Colonic mucosa (tissue), 4 donors: ENCODE measurements around the gene STAB2. TPM values are rescaled to one million over a fixed set of nuclear protein-coding genes. Genes with fewer than 3 reads are reported as not detected.
"Not testable (repeated sequence)": the region's sequence is repeated elsewhere in the genome, so short reads cannot be mapped to it uniquely, and the experiment has no call there.

Source experiments
- DNase-seq: peaks from one replicate; pipeline ENCODE4 v3.0.0-alpha.2; 2020
- H3K27ac ChIP-seq: fragments of 200-600 bp; one replicate; pipeline ENCODE4 v1.8.0; 2021
- H3K27me3 ChIP-seq: fragments of 200-600 bp; one replicate; pipeline ENCODE4 v1.8.0; 2021
- H3K36me3 ChIP-seq: fragments of 200-600 bp; one replicate; pipeline ENCODE4 v1.8.0; 2021
- H3K4me1 ChIP-seq: fragments of 200-600 bp; one replicate; pipeline ENCODE4 v1.8.0; 2021; ENCODE audit warnings: mild to moderate bottlenecking
- H3K4me3 ChIP-seq: fragments of 200-600 bp; one replicate; pipeline ENCODE4 v1.8.0; 2021
- H3K9ac ChIP-seq, 2 donors: one replicate each; pipeline ENCODE4 v1.7.0; 2013; ENCODE audit warnings: control low read depth in 2 of 2, low read depth in 2 of 2, low read length in 2 of 2
- H3K9me3 ChIP-seq: fragments of 200-600 bp; one replicate; pipeline ENCODE4 v1.8.0; 2021
- CTCF ChIP-seq: fragments of 200-600 bp; IDR thresholded peaks from one replicate; pipeline ENCODE4 v1.8.0; 2022; ENCODE audit warnings: antibody characterized with exemption, mild to moderate bottlenecking
- intact Hi-C: fragments of 100-400 bp; cut with DNase I; formaldehyde crosslinking; loops from one replicate; pipeline ENCODE4 v1.14.1; 2022
- total RNA-seq, 2 donors: library from RNA; stranded (reverse); fragmentation: NEBNext Ultra II Directional in 1 of 2; extraction: Animal tissue kit (Norgen Biotek cat#: 25700) in 1 of 2; gene quantifications; one replicate each; pipeline ENCODE4 v1.2.1, GENCODE V29; 2021
- donor health status: healthy.
- donor health status: DM: no; HTN: no; CAD: no.
- donor health status: DM: no; HTN: no; CAD: no.

Gene STAB2
- total RNA-seq, 2 donors from 2014 or later: 0.56 to 1.0 TPM

- no peak for TF ChIP-seq CTCF
- no peak for DNase-seq
- Histone ChIP-seq H3K4me3 (no peak overlapping the region), H3K9me3 (no peaks in the 10 kb centered on the region), H3K36me3 (no peaks in the 10 kb centered on the region), H3K4me1 (no peaks in the 10 kb centered on the region), H3K27ac (no peak overlapping the region), H3K27me3 (no peaks in the 10 kb centered on the region), H3K9ac (no peak overlapping the region)
- intact Hi-C loops: no loop called here
These were observed 220.6 kb downstream of the STAB2 start for GRCh38 chr12:103807561-103808238.

- H3K36me3 ChIP-seq: no peaks in the 10 kb centered on the region
- intact Hi-C loops: no loop called here
These were observed 221.3 kb downstream of the STAB2 start for GRCh38 chr12:103808239-103808880.

GRCh38 chr12:103809154-103809553 lies 222.1 kb downstream of the STAB2 start:
- Histone ChIP-seq H3K9me3 (no peaks in the 10 kb centered on the region), H3K4me1 (no peaks in the 10 kb centered on the region), H3K4me3 (no peak overlapping the region), H3K36me3 (no peaks in the 10 kb centered on the region), H3K9ac (no peak overlapping the region), H3K27me3 (no peaks in the 10 kb centered on the region), H3K27ac (no peak overlapping the region)
- peak; percentile 5 for DNase-seq
- no peak for TF ChIP-seq CTCF
- intact Hi-C loops: no loop called here

More at GRCh38 chr12:103808239-103808880, 221.3 kb downstream of the STAB2 start:
- H3K9me3 ChIP-seq: no peaks in the 10 kb centered on the region
- no peak for DNase-seq
- H3K27me3 ChIP-seq: no peaks in the 10 kb centered on the region
- H3K27ac ChIP-seq: no peak overlapping the region
- TF ChIP-seq CTCF: no peak
- H3K4me3 ChIP-seq: no peak overlapping the region
- no peaks in the 10 kb centered on the region for H3K4me1 ChIP-seq
- H3K9ac ChIP-seq: no peak overlapping the region

- H3K36me3 ChIP-seq, H3K9me3 ChIP-seq, H3K9ac ChIP-seq, intact Hi-C loops, H3K27me3 ChIP-seq, H3K27ac ChIP-seq, H3K4me3 ChIP-seq, DNase-seq, H3K4me1 ChIP-seq: not testable (repeated sequence)
These were observed 222.6 kb downstream of the STAB2 start for GRCh38 chr12:103809639-103810038.

- Histone ChIP-seq H3K9ac (no peak overlapping the region), H3K27me3 (no peaks in the 10 kb centered on the region), H3K4me3 (no peak overlapping the region), H3K36me3 (no peaks in the 10 kb centered on the region), H3K27ac (no peak overlapping the region), H3K4me1 (no peaks in the 10 kb centered on the region), H3K9me3 (no peaks in the 10 kb centered on the region)
- no peak for DNase-seq
- intact Hi-C loops: no loop called here
- no peak for TF ChIP-seq CTCF
These were observed 223.0 kb downstream of the STAB2 start for GRCh38 chr12:103810111-103810510.

GRCh38 chr12:103811791-103812190 lies 224.7 kb downstream of the STAB2 start:
- Histone ChIP-seq H3K4me1 (no peaks in the 10 kb centered on the region), H3K27me3 (no peaks in the 10 kb centered on the region), H3K9ac (no peak overlapping the region), H3K36me3 (no peaks in the 10 kb centered on the region), H3K27ac (no peak overlapping the region), H3K9me3 (no peaks in the 10 kb centered on the region), H3K4me3 (no peak overlapping the region)
- intact Hi-C loops: no loop called here
- DNase-seq: no peak
- no peak for TF ChIP-seq CTCF
